NT2/D1 (cell line): ENCODE data around the gene RHOBTB3.

Experiments
- SUZ12 ChIP-seq: IDR thresholded peaks from 2 replicates; pipeline ENCODE4 v1.6.1; 2011; ENCODE audit not compliant: insufficient read length, insufficient read depth; ENCODE audit errors: extremely low read depth
- YY1 ChIP-seq: IDR thresholded peaks from 2 replicates; pipeline ENCODE4 v1.6.1; 2011; ENCODE audit not compliant: insufficient read length, insufficient read depth
- ZNF274 ChIP-seq: IDR thresholded peaks from 2 replicates; pipeline ENCODE4 v1.6.1; 2011; ENCODE audit warnings: mild to moderate bottlenecking, low read depth, low read length

GRCh38 chr5:95786821-95787418, 55.8 kb downstream of the RHOBTB3 start:
- TF ChIP-seq ZNF274 (no peak), SUZ12 (no peak), YY1 (no peak)
